ENCODE measurements around the gene RNASE12.

DNA sequence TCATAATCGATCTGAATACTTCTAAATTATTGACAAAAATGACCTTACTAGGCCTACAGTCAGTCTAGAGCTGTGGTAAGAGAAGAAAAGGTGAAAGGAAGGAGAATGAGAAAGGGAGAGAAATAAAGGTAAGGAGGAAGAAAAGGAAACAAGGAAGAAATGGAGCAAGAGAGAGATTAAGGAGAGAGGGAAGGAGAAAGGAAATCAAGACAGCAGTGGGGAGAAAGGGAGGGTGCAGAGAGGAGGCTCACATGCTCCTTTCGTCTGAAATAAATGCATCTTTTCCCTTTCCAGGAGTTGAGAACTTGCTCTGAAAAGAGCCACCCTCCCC lies 34.0 kb downstream of the RNASE12 start:
- TF ChIP-seq, protein P1, sequence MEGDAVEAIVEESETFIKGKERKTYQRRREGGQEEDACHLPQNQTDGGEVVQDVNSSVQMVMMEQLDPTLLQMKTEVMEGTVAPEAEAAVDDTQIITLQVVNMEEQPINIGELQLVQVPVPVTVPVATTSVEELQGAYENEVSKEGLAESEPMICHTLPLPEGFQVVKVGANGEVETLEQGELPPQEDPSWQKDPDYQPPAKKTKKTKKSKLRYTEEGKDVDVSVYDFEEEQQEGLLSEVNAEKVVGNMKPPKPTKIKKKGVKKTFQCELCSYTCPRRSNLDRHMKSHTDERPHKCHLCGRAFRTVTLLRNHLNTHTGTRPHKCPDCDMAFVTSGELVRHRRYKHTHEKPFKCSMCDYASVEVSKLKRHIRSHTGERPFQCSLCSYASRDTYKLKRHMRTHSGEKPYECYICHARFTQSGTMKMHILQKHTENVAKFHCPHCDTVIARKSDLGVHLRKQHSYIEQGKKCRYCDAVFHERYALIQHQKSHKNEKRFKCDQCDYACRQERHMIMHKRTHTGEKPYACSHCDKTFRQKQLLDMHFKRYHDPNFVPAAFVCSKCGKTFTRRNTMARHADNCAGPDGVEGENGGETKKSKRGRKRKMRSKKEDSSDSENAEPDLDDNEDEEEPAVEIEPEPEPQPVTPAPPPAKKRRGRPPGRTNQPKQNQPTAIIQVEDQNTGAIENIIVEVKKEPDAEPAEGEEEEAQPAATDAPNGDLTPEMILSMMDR (tag by site-specific recombination; IDR thresholded peaks at IDR 0.05) = no peak
- TF ChIP-seq, protein P2, sequence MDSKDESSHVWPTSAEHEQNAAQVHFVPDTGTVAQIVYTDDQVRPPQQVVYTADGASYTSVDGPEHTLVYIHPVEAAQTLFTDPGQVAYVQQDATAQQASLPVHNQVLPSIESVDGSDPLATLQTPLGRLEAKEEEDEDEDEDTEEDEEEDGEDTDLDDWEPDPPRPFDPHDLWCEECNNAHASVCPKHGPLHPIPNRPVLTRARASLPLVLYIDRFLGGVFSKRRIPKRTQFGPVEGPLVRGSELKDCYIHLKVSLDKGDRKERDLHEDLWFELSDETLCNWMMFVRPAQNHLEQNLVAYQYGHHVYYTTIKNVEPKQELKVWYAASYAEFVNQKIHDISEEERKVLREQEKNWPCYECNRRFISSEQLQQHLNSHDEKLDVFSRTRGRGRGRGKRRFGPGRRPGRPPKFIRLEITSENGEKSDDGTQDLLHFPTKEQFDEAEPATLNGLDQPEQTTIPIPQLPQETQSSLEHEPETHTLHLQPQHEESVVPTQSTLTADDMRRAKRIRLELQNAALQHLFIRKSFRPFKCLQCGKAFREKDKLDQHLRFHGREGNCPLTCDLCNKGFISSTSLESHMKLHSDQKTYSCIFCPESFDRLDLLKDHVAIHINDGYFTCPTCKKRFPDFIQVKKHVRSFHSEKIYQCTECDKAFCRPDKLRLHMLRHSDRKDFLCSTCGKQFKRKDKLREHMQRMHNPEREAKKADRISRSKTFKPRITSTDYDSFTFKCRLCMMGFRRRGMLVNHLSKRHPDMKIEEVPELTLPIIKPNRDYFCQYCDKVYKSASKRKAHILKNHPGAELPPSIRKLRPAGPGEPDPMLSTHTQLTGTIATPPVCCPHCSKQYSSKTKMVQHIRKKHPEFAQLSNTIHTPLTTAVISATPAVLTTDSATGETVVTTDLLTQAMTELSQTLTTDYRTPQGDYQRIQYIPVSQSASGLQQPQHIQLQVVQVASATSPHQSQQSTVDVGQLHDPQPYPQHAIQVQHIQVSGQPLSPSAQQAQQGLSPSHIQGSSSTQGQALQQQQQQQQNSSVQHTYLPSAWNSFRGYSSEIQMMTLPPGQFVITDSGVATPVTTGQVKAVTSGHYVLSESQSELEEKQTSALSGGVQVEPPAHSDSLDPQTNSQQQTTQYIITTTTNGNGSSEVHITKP (tag by site-specific recombination; IDR thresholded peaks at IDR 0.05) = no peak

Data from HEK293 (cell line).